OCI-LY1 (cell line): ENCODE data around the gene SPACA9.

Experiments used
- EZH2 ChIP-seq: fragments of 200-600 bp; sonication (generic), shearing (Covaris generic); IDR thresholded peaks from 2 replicates; pipeline ENCODE4 v1.8.0; 2017; ENCODE audit warnings: borderline replicate concordance, mixed run types, mild to moderate bottlenecking, antibody characterized with exemption, low read length, moderate library complexity, mixed read lengths
- TF ChIP-seq, protein P1 (sequence below): fragments of 200-600 bp; sonication (generic), shearing (Covaris generic); IDR thresholded peaks from 2 replicates; pipeline ENCODE4 v1.5.1; 2017; ENCODE audit warnings: mild to moderate bottlenecking, antibody characterized with exemption, low read length, moderate library complexity, mixed read lengths

DNA sequence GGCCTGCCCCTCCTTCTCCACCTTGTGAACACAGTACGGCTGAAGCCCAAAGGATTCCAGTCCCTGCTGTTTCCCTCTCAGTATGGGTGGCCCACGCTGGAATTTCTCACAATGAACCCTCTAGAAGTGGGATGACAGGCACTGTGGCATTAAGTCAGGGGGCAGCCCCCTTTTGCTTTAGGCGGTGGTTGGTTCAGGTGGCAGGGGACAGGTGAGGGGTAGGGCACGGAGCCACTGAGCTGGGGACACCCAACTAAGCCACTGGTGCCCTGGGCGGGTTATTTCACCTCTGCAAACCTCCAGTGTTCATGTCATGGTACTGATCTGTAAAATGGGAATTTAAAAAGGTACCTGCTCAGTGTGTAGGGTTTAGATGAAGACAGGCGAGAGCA lies 7.6 kb downstream of the SPACA9 start:
- TF ChIP-seq EZH2 = no peak
- TF ChIP-seq, protein P1, sequence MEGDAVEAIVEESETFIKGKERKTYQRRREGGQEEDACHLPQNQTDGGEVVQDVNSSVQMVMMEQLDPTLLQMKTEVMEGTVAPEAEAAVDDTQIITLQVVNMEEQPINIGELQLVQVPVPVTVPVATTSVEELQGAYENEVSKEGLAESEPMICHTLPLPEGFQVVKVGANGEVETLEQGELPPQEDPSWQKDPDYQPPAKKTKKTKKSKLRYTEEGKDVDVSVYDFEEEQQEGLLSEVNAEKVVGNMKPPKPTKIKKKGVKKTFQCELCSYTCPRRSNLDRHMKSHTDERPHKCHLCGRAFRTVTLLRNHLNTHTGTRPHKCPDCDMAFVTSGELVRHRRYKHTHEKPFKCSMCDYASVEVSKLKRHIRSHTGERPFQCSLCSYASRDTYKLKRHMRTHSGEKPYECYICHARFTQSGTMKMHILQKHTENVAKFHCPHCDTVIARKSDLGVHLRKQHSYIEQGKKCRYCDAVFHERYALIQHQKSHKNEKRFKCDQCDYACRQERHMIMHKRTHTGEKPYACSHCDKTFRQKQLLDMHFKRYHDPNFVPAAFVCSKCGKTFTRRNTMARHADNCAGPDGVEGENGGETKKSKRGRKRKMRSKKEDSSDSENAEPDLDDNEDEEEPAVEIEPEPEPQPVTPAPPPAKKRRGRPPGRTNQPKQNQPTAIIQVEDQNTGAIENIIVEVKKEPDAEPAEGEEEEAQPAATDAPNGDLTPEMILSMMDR = no peak
